Keratinocyte (primary cell): ENCODE data around the gene SDHAF4. TPM values are rescaled to one million over a fixed set of nuclear protein-coding genes. Genes with fewer than 3 reads are reported as not detected.

Experiments used
- DNase-seq: peaks from one replicate; pipeline ENCODE4 v3.0.0-alpha.2; 2011; ENCODE audit warnings: low read depth, missing footprints, low spot score
- FAIRE-seq: peaks from 2 replicates; lab custom pipeline; 2011; peaks lifted over from hg19 to GRCh38; lab: Jason Lieb, UNC
- H2AFZ ChIP-seq: 2 replicates; pipeline ENCODE4 v1.6.0; 2012; ENCODE audit warnings: low read length, control low read depth, inconsistent platforms; ENCODE audit not compliant: control insufficient read depth
- H3K27ac ChIP-seq: 2 replicates; pipeline ENCODE4 v1.5.1; 2011; ENCODE audit warnings: low read length; ENCODE audit not compliant: control insufficient read depth, insufficient read depth
- H3K27me3 ChIP-seq: 3 replicates; pipeline ENCODE4 v1.6.0; 2011; ENCODE audit warnings: low read length; ENCODE audit not compliant: control insufficient read depth, insufficient read depth; ENCODE audit errors: extremely low read depth
- H3K36me3 ChIP-seq, 2 experiments: 2 replicates in 1 of 2; 3 replicates in 1 of 2; pipeline ENCODE4 v1.5.1; 2011; ENCODE audit warnings: low read length in 2 of 2, mild to moderate bottlenecking in 1 of 2; ENCODE audit not compliant: control insufficient read depth in 2 of 2, insufficient read depth in 2 of 2; ENCODE audit errors: extremely low read depth in 1 of 2
- H3K4me1 ChIP-seq: 3 replicates; pipeline ENCODE4 v1.5.1; 2011; ENCODE audit warnings: low read length; ENCODE audit not compliant: control insufficient read depth, insufficient read depth; ENCODE audit errors: extremely low read depth
- H3K4me2 ChIP-seq: 3 replicates; pipeline ENCODE4 v1.6.0; 2011; ENCODE audit warnings: low read depth, low read length; ENCODE audit not compliant: control insufficient read depth, insufficient read depth; ENCODE audit errors: extremely low read depth
- H3K4me3 ChIP-seq, 3 experiments: fragments of 200-600 bp in 1 of 3; sonication (generic) in 1 of 3; 2 replicates in 2 of 3; 3 replicates in 1 of 3; pipeline ENCODE4 v1.5.1; 2011 to 2016; ENCODE audit warnings: low read length in 3 of 3, mild to moderate bottlenecking in 3 of 3, control low read depth in 2 of 3, inconsistent platforms in 1 of 3, low read depth in 1 of 3, mixed read lengths in 1 of 3, mixed run types in 1 of 3, moderate library complexity in 1 of 3; ENCODE audit not compliant: control insufficient read depth in 2 of 3, insufficient read depth in 2 of 3; ENCODE audit errors: extremely low read depth in 1 of 3
- H3K79me2 ChIP-seq: 2 replicates; pipeline ENCODE4 v1.6.0; 2012; ENCODE audit warnings: low read length; ENCODE audit not compliant: control insufficient read depth, insufficient read depth
- H3K9ac ChIP-seq: 3 replicates; pipeline ENCODE4 v1.6.0; 2011; ENCODE audit warnings: low read length; ENCODE audit not compliant: control insufficient read depth, insufficient read depth; ENCODE audit errors: extremely low read depth
- H3K9me1 ChIP-seq: 3 replicates; pipeline ENCODE4 v1.6.0; 2011; ENCODE audit warnings: low read length; ENCODE audit not compliant: control insufficient read depth, insufficient read depth; ENCODE audit errors: extremely low read depth
- H3K9me3 ChIP-seq: 2 replicates; pipeline ENCODE4 v1.5.1; 2012; ENCODE audit warnings: low read depth, low read length; ENCODE audit not compliant: control insufficient read depth
- H4K20me1 ChIP-seq: 3 replicates; pipeline ENCODE4 v1.6.0; 2011; ENCODE audit warnings: low read length; ENCODE audit not compliant: control insufficient read depth, insufficient read depth; ENCODE audit errors: extremely low read depth
- EZH2 ChIP-seq: IDR thresholded peaks from one replicate; pipeline ENCODE4 v1.6.1; 2012; ENCODE audit warnings: inconsistent platforms, mild to moderate bottlenecking, low read length, moderate library complexity
- dilution Hi-C: fragments of 300-500 bp; cut with MboI; formaldehyde crosslinking; loops from one replicate; pipeline ENCODE4 v1.7.0; 2020; ENCODE audit warnings: low sequenced_read_pairs; ENCODE audit not compliant: extremely low pct_ligation_motif_present
- polyA plus RNA-seq, 5 experiments: library from polyadenylated mRNA; depleted of rRNA in 3 of 5; stranded (reverse) in 3 of 5; stranded (forward) in 1 of 5; unstranded in 1 of 5; fragments of >200 nt; gene quantifications; 1 replicate in 1 of 5; 2 replicates in 3 of 5; 3 replicates in 1 of 5; pipeline versions ENCODE4 v1.2.1 to v1.2.3, GENCODE V29; 2011 to 2012; ENCODE audit warnings: missing spikeins in 2 of 5, low read depth in 1 of 5, low replicate concordance in 1 of 5
- TF ChIP-seq, protein P1 (sequence below), 3 experiments: IDR thresholded peaks in 1 of 3; conservative IDR thresholded peaks in 1 of 3; optimal IDR thresholded peaks in 1 of 3; 2 replicates in 2 of 3; 3 replicates in 1 of 3; pipeline versions ENCODE3 to v1.5.1; 2011; ENCODE audit warnings: low read length in 3 of 3, mild to moderate bottlenecking in 3 of 3, moderate library complexity in 2 of 3, control low read depth in 1 of 3, inconsistent platforms in 1 of 3; ENCODE audit not compliant: insufficient read depth in 2 of 3; ENCODE audit errors: extremely low read depth in 1 of 3

The SDHAF4 gene
- polyA plus RNA-seq, 1 donor (not counting 4 experiments of a cell fraction or from before 2014, with no cell fraction given) = 12.7 TPM

DNA sequence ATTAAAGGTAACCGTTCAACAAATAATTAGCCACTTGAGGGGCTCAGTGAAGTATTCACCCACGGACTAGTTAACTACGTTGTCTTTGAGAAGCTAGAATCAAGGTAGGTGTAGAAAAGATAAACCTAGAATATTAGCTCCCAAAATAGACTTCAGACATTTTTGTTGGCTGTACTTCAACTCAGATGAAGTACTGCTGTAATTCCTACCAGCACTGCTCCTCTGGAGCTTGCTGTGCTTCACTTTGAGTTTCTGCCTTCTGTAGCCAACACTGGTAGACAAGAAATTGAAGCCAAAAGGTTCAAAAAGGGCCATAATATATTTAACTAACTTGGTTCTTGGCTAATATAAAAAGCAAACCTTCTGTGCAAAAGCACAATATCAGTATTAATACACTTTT lies 18.8 kb upstream of the SDHAF4 start:
- Histone ChIP-seq H3K4me1 (no peaks in the 10 kb centered on the region), H2AFZ (no peak overlapping the region), H3K27ac (no peak overlapping the region), H3K36me3 (no peaks in the 10 kb centered on the region), H3K79me2 (no peaks in the 10 kb centered on the region), H3K27me3 (no peaks in the 10 kb centered on the region), H3K9me3 (no peaks in the 10 kb centered on the region), H3K9ac (no peak overlapping the region), H3K4me2 (no peak overlapping the region), H3K9me1 (no peaks in the 10 kb centered on the region), H4K20me1 (no peaks in the 10 kb centered on the region), H3K4me3 (no peak overlapping the region)
- DNase-seq (no peak), FAIRE-seq (no peak)
- no peak for TF ChIP-seq EZH2
- TF ChIP-seq, protein P1, sequence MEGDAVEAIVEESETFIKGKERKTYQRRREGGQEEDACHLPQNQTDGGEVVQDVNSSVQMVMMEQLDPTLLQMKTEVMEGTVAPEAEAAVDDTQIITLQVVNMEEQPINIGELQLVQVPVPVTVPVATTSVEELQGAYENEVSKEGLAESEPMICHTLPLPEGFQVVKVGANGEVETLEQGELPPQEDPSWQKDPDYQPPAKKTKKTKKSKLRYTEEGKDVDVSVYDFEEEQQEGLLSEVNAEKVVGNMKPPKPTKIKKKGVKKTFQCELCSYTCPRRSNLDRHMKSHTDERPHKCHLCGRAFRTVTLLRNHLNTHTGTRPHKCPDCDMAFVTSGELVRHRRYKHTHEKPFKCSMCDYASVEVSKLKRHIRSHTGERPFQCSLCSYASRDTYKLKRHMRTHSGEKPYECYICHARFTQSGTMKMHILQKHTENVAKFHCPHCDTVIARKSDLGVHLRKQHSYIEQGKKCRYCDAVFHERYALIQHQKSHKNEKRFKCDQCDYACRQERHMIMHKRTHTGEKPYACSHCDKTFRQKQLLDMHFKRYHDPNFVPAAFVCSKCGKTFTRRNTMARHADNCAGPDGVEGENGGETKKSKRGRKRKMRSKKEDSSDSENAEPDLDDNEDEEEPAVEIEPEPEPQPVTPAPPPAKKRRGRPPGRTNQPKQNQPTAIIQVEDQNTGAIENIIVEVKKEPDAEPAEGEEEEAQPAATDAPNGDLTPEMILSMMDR (optimal IDR thresholded peaks at IDR 0.05 in 1 of 3, IDR thresholded peaks at IDR 0.05 in 1 of 3, conservative IDR thresholded peaks at IDR 0.05 in 1 of 3; ENCODE audit: extremely low read depth in 1 of 3, insufficient read depth in 2 of 3, low read length in 3 of 3) = no peak
- dilution Hi-C loops = no loop called here

DNA sequence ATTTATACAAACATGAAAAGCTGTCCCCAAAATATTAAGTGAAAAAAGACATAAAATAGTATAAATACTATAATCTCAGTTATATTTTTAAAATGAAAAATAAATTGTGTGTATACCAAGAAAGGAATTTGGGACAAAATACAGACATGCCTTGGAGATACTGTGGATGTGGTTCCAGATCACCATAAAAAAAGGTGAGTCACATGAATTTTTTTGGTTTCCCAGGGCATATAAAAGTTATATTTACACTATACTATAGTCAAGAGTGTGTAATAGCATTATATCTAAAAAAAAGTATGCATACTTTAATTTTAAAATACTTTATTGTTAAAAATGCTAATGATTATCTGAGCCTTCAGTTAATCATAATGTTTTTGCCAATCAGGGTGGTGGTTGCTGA lies 17.4 kb upstream of the SDHAF4 start:
- Histone ChIP-seq H2AFZ (no peak overlapping the region), H3K36me3 (no peaks in the 10 kb centered on the region)
- FAIRE-seq = no peak

More for the DNA sequence above, 17.4 kb upstream of the SDHAF4 start:
- Histone ChIP-seq H3K27me3 (no peaks in the 10 kb centered on the region), H3K9me1 (no peaks in the 10 kb centered on the region), H3K9me3 (no peaks in the 10 kb centered on the region), H3K4me3 (no peak overlapping the region), H4K20me1 (no peaks in the 10 kb centered on the region), H3K79me2 (no peaks in the 10 kb centered on the region), H3K4me1 (no peaks in the 10 kb centered on the region), H3K27ac (no peak overlapping the region), H3K9ac (no peak overlapping the region), H3K4me2 (no peak overlapping the region)
- DNase-seq = no peak
- dilution Hi-C loops = no loop called here
- TF ChIP-seq, protein P1 (optimal IDR thresholded peaks at IDR 0.05 in 1 of 3, IDR thresholded peaks at IDR 0.05 in 1 of 3, conservative IDR thresholded peaks at IDR 0.05 in 1 of 3; ENCODE audit: extremely low read depth in 1 of 3, insufficient read depth in 2 of 3, low read length in 3 of 3) = no peak
- no peak for TF ChIP-seq EZH2
